ENCODE results near the gene ENO2. TPM values are rescaled to one million over a fixed set of nuclear protein-coding genes. Genes with fewer than 3 reads are reported as not detected.
A peak's percentile ranks its signal among the peaks of the same experiment; 100 is the strongest.

Gene ENO2
- total RNA-seq, 4 donors from 2014 or later = 28.7 to 49.7 (median 40.0) TPM

- no peak for TF ChIP-seq POLR2A (IDR thresholded peaks at IDR 0.05; ENCODE audit: low read depth)
- TF ChIP-seq POLR2AphosphoS5 (IDR thresholded peaks at IDR 0.05) = no peak
- no peak for TF ChIP-seq EP300 (IDR thresholded peaks at IDR 0.05)
- no peak for TF ChIP-seq CTCF (IDR thresholded peaks at IDR 0.05)
- peaks cover 6 to 56% (median 54%) of the 10 kb centered on the region in 4 donors for H3K36me3 ChIP-seq
- intact Hi-C loops (cut with DNase I) = no loop called here
- H3K27ac ChIP-seq (replicated peaks in 1 of 4) = peak overlapping the region; percentile 91 to 95 (median 93)
- WGBS = 47% methylated on average over 14 of the region's 14 CpGs
- H3K9me3 ChIP-seq = no peaks in the 10 kb centered on the region
- DNase-seq (ENCODE audit: extremely low spot score) = no peak
- H3K4me1 ChIP-seq = peaks cover 76 to 95% (median 91%) of the 10 kb centered on the region in 4 donors
- H3K4me3 ChIP-seq = no peak overlapping the region
- H3K27me3 ChIP-seq = no peaks in the 10 kb centered on the region
Observed at GRCh38 chr12:6935371-6936193, 21.2 kb downstream of the ENO2 start.

GRCh38 chr12:6936194-6936635 is 21.8 kb downstream of the ENO2 start:
- Histone ChIP-seq H3K4me3 (no peak overlapping the region), H3K27me3 (no peaks in the 10 kb centered on the region), H3K36me3 (peaks cover 6 to 62% (median 60%) of the 10 kb centered on the region in 4 donors), H3K27ac (replicated peaks in 1 of 4) (peak overlapping the region; percentile 91 to 95 (median 93)), H3K9me3 (no peaks in the 10 kb centered on the region), H3K4me1 (peaks cover 71 to 91% (median 87%) of the 10 kb centered on the region in 4 donors)
- intact Hi-C loops (cut with DNase I) = no loop called here
- DNase-seq (ENCODE audit: extremely low spot score) = no peak
- 83% methylated on average over 3 of the region's 3 CpGs for WGBS
- TF ChIP-seq POLR2A (IDR thresholded peaks at IDR 0.05; ENCODE audit: low read depth) = no peak
- no peak for TF ChIP-seq POLR2AphosphoS5 (IDR thresholded peaks at IDR 0.05)
- no peak for TF ChIP-seq CTCF (IDR thresholded peaks at IDR 0.05)
- no peak for TF ChIP-seq EP300 (IDR thresholded peaks at IDR 0.05)

- no peak for DNase-seq (ENCODE audit: extremely low spot score)
- H3K9me3 ChIP-seq = no peaks in the 10 kb centered on the region
- TF ChIP-seq CTCF (IDR thresholded peaks at IDR 0.05) = no peak
- no peak for TF ChIP-seq EP300 (IDR thresholded peaks at IDR 0.05)
- TF ChIP-seq POLR2A (IDR thresholded peaks at IDR 0.05; ENCODE audit: low read depth) = no peak
- TF ChIP-seq POLR2AphosphoS5 (IDR thresholded peaks at IDR 0.05) = peak in 1 of 2 donors; percentile 53
- H3K27ac ChIP-seq (replicated peaks in 1 of 4) = peak overlapping the region; percentile 91 to 95 (median 93)
- intact Hi-C loops (cut with DNase I) = no loop called here
- WGBS = 20% methylated on average over 25 of the region's 36 CpGs
- no peaks in the 10 kb centered on the region for H3K27me3 ChIP-seq
- peaks cover 66 to 91% (median 83%) of the 10 kb centered on the region in 4 donors for H3K4me1 ChIP-seq
- peaks cover 6 to 69% (median 67%) of the 10 kb centered on the region in 4 donors for H3K36me3 ChIP-seq
- H3K4me3 ChIP-seq = peak overlapping the region; percentile 60 to 70 (median 66)
Observed at GRCh38 chr12:6936636-6937480, 22.5 kb downstream of the ENO2 start.

DNA sequence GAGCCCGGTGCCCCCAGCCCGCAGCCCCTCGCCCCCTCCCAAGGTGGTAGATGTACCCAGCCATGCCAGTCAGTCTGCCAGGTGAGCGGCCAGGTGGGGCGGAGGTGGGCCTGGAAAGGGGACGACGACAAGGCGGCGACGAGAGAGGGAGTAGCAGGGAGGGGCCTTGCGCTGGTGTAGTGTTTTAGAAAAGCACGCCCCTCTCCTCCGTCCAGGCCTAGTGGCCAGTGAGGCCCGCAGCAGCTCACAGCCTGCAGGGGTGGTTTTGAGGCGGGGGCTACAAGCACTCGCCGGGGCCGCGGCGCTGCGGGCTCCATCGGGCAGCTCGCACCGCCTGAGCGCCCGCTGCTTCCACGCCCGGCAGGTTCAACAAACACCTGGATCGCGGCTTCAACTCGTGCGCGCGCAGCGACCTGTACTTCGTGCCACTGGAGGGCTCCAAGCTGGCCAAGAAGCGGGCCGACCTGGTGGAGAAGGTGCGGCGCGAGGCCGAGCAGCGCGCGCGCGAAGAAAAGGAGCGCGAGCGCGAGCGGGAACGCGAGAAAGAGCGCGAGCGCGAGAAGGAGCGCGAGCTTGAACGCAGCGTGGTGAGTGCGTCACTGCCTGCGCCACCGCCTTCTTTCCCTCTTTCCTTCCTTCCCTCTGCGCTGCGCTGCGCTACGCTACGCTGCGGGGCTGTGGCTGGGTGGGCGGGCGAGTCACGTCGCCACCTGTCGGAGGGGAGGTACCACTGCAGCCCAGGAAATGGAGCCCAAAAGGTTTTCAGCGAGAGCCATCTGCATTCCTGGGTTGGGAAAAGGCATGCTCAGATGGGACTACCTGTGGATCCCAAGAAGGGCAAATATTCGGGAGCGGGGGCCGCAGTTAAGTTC is 23.3 kb downstream of the ENO2 start:
- 0% methylated on average over 2 of the region's 80 CpGs for WGBS
- Histone ChIP-seq H3K36me3 (peaks cover 6 to 74% (median 69%) of the 10 kb centered on the region in 4 donors), H3K4me1 (peaks cover 62 to 91% (median 83%) of the 10 kb centered on the region in 4 donors), H3K4me3 (peak overlapping the region; percentile 60 to 70 (median 66)), H3K9me3 (no peaks in the 10 kb centered on the region), H3K27me3 (no peaks in the 10 kb centered on the region), H3K27ac (replicated peaks in 1 of 4) (peak overlapping the region; percentile 91 to 95 (median 93))
- peak; percentile 98 for DNase-seq (ENCODE audit: extremely low spot score)
- peak; percentile 97 to 99 (median 98) for TF ChIP-seq CTCF (IDR thresholded peaks at IDR 0.05)
- TF ChIP-seq POLR2AphosphoS5 (IDR thresholded peaks at IDR 0.05) = peak; percentile 98 to 99
- TF ChIP-seq EP300 (IDR thresholded peaks at IDR 0.05) = no peak
- peak; percentile 29 for TF ChIP-seq POLR2A (IDR thresholded peaks at IDR 0.05; ENCODE audit: low read depth)
- intact Hi-C loops (cut with DNase I) = no loop called here
